Measurements from ENCODE around the gene TRMT61A.
A peak's percentile ranks its signal among the peaks of the same experiment; 100 is the strongest.

Gene TRMT61A

GRCh38 chr14:103535891-103536565, 7.0 kb downstream of the TRMT61A start:
- no peak for DNase-seq

DNA sequence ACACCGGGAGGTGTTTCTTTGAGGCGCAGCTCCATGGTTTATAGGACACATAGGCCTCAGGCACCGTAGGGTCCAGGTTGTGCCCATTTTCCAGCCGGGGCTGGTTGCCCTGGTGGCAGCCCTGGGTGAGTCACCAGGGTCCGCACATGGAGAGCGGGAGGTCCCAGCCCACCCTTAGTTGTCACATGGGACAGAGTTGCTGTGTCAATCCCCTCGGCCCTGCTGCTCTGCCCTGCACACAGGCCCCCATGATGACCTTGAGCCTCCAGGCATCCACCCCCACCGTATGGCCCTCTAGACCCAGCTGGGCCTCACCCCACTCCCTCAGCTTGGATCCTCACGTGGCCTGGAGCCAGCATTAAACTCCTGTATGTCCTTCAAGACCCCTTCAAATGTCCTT, 7.7 kb downstream of the TRMT61A start:
- DNase-seq = no peak

DNA sequence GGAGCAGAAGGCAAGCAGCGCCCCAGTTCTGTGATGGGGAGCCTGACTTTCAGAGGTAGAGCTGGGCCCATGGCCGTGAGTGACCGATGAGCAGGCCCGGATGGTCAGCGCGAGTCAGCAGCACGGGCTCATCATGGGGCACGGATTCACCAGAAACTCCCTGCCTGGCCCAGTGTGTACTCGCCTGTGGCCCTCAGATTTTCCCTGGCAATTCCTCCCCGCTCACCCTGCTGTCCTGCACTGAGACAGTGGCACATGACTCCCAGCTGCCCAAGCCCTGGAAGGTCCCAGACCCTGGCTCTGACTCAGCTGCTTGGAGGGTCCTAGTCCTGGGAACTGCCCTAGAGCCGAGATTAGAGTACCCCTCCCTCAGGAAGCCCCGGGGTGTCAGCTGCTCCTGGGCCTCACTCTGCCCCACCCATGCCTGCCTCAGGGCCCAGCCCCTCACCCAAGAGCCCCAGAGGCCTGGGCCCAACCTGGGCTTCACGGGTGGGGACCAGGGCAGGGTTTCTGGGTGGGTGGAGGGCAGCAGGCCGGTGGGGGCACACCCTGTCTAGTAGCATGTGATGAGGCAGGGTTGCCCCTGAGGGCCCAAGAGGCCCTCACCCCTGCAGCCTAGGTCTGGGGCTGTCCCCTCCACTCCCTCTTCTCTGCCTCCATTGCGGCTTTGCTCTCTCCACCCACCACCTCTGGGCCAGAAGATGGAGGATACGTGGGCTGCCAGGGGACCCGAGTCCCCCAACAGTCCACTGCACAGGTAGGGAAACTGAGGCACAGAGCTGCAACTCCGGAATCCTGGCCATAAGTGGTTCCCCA, 8.4 kb downstream of the TRMT61A start:
- DNase-seq = no peak

GRCh38 chr14:103538291-103539055, 9.5 kb downstream of the TRMT61A start:
- no peak for DNase-seq

- DNase-seq = no peak
Observed at GRCh38 chr14:103539056-103539825, 10.2 kb downstream of the TRMT61A start.

DNA sequence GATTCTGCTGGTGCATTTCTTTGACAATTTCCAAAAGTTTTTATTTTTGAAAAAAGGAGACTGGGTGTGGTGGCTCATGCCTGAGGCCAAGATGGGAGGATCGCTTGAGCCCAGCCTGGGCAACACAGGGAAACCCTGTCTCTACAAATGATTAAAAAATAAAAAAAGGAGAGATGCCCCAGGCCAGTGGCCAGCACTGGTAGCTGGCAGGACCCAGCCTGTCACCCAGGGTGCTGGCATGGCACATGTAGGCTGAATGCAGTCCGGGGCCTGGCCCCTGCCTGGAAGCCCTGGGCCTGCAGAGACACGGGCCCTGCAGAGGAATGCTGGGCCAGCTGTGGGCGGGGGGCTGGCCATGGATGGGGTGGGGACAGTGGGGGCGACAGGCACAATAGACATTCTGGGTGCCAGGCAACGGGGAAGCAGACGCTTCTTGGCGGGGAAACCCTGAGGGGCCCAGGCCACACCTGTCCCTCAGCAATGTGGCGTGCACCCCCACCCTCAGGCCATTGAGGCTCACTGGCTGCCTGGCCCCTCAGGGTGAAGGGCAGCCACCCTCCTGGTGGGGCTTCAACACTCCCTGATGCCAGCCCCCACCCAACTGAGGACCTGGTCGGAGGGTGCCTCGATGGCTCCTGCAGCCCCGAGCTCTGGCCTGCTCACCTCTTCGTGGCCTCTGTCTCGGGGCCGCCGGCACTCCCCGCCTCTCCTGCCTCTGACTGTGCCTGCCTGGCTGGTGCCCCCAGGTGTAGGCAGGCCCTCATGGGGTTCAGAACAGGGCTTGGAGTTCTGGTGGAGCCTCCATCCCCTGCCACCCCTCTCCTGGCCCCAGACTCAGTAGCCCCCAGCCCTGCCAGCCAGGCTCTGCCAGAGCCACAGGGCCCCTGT, 12.1 kb downstream of the TRMT61A start:
- no peak for DNase-seq

DNA sequence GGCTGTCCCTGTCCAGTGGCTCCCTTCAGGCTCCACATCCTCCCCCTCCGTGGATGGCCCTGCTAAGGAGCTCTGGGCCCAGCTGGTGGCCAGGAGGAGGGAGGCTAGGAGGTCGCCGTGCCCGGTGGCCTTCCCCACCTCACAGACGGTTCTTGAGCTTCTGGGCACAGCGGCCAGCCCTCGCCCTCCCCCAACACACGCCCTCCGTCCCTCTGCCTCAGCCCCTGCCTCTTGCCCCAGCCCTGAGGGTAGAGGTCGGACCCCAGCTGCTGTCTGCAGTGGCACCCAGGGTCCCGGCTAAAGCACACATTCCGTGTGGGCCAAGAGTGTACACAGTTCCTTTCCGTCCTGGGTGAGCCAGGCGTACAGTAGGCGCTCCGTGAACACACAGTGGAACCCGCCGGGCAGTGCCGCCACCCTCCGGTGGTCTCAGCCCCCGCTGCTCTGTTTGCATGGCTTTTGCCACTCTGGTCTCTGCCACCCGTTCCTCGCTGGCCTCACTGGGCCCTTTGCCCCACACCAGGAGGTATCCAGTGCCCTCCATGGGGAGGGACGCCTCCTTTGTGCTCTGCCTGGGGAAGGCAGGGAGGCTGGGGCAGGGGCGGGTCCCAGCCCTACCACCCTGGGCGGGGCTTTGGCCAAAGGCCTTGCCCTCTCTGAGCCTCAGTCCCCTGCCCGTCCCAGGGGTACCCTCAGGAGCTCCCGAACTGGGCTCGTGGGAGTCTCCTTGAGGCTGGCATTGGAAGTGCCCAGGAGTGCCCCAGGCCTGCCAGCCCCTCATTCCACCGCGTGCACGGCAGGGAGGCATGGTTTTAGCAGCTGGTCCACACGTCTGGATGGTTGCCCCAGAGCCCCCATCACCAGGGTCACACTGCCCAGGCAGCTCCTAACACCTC, 13.0 kb downstream of the TRMT61A start:
- no peak for DNase-seq

GRCh38 chr14:103542605-103543088, 13.7 kb downstream of the TRMT61A start:
- peak; percentile 70 for DNase-seq

- DNase-seq = no peak
Observed at GRCh38 chr14:103543140-103543539, 14.1 kb downstream of the TRMT61A start.

GRCh38 chr14:103543721-103544387, 14.9 kb downstream of the TRMT61A start:
- DNase-seq = no peak

DNA sequence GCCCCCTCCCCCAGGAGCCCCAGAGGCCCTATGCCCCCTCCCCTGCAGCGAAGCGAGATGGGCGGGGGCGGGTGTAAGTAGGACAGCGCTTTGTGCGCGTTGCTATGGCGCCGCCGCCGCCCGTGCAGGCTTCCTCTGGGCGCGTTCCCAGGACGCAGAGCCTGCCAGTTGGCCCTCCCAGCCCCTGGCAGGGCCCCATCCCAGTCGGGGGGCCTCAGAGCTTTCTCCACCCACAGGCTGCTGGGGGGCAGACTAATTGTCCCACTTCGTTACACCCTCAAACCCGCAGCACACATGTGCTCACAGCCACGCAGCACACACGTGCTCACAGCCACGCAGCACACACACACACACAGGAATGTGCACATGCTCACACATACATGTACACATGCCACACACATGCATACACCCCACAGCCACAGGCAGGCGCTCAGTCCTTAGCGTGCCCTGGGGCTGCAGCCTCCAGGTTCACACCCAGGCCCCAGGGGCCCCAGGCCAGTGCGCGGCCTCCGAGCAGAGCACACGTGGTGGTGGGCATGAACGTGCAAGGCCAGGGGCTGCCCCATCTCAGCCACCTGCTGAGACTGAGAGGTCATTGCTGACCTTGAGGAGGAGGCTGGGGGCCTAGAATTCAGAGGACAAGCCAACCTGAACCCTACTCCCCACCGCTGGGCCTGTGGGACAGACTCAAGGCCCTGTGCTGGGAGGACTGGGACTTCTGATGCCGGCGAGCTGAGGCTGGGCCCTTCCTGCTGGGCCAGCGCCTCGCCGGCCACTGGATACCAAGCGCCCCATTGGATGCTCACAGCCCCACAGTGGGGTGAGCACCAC, 15.6 kb downstream of the TRMT61A start:
- no peak for DNase-seq

GRCh38 chr14:103545219-103545914, 16.4 kb downstream of the TRMT61A start:
- DNase-seq = no peak

DNA sequence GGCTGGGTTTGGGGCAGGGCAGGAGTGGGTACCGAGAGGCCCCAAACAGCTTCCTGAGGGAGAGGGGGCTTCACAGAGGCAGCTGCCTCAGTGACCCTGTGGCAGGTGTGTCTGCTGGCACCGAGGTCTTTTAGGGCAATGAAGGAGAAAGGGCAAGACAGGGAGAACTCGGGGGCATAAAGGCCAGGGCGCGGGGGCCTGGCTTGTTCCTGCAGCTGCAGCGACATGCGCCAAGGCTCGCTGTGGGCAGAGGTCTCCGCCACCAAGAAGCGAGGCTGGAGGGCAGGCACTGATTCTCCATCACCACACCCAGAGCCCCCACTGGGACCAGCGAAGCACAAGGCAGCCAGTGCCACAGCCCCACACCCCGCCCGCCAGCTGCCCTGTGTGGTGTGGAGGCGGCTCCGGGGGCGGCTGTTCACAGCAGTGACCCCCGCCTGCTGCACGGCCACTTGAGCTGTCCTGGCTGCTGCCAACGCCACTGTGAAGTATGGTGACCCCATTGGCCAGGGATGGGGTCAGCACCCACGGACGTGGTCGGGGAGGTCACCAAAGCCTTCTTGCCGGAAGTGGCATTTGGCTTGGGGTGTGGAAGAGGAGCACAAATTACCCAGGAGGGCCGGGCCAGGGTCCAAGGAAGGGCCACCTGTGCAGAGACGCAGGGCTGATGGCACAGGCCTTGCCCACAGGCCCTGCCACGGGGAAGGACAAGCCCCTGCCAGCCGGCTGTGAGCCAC, 17.1 kb downstream of the TRMT61A start:
- DNase-seq = no peak

GRCh38 chr14:103546652-103547454, 17.9 kb downstream of the TRMT61A start:
- peak; percentile 62 for DNase-seq

DNA sequence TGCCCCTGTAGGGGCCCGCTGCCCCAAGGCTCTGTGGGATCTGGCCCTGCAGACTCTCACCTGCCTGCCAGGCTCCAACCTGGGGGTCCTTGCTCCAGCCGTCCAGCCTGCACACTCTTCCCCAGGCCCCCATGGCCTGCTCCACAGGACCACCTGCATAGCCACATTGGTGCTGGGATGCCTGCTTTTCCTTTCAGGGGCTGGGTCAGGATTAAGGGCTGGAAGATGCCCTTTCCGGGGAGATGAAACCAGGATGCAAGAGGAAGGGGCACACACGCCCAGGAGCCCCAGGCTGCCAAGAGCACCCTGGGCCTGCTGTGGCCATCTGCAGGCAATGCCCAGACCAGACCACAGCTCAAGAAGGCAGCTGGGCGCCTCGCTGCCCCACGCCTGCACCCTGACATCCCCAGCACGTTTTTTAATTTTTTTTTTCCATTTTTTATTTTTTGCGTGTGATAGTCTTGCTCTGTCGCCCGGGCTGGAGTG, 18.5 kb downstream of the TRMT61A start:
- no peak for DNase-seq

- no peak for DNase-seq
Observed at GRCh38 chr14:103547941-103548462, 19.0 kb downstream of the TRMT61A start.
